GM19023 (cell line): ENCODE measurements around the gene TTC38.
A peak's percentile ranks its signal among the peaks of the same experiment; 100 is the strongest.
"Not testable (repeated sequence)": the region's sequence is repeated elsewhere in the genome, so short reads cannot be mapped to it uniquely, and the experiment has no call there.

Experiments
- ATAC-seq: cut with Tn5 transposase; IDR thresholded peaks from one replicate; pipeline ENCODE4 v1.9.1; 2021; ENCODE audit warnings: mild to moderate bottlenecking, moderate library complexity; ENCODE audit not compliant: unreplicated experiment

The TTC38 gene

DNA sequence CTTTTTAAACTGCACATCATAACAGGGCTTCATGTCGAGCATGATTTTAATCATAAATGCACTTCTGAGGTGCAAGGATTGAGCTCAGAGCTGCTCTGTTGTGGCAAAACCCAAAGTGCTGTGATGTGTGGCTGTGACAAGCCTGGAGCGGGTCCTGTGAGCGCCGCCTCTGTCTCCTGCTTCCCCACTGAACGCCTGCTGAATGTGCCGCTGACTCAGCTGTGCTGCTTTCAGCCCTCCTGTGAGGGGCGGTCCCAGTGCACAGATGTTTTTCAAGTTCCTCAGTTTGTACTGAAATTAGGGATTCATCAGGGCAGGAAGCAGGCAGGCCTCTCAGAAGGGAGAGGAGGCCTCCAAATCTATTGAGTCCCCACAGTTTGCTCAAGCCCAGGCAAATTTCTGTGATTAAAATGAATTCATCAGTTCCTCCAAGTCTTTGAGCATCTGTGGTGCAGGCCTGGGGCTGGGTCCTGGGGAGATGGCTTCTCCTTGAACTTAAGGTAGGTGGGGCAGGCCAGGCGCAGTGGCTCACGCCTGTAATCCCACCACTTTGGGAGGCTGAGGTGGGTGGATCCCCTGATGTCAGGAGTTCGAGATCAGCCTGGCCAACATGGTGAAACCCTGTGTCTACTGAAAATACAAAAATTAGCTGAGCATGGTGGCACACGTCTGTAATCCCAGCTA lies 25.9 kb downstream of the TTC38 start:
- no peak for ATAC-seq

DNA sequence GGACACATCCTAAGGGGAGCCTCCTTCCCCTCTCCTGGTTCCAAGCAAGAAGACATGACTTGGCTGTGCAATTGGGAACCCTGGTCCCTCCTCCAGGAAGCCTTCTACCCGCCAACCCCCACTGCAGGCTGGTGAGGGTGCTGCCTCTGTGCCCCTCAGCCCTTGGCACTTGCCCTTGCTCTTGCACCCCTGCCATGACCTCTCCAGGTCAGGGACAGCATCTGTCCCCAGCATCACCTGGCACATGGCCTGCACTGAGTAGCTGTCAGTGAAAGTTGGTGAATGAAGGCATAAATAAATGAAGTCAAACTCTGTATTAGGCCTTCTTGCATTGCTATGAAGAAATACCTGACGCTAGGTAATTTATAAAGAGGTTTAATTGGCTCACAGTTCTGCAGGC lies 27.0 kb downstream of the TTC38 start:
- no peak for ATAC-seq

DNA sequence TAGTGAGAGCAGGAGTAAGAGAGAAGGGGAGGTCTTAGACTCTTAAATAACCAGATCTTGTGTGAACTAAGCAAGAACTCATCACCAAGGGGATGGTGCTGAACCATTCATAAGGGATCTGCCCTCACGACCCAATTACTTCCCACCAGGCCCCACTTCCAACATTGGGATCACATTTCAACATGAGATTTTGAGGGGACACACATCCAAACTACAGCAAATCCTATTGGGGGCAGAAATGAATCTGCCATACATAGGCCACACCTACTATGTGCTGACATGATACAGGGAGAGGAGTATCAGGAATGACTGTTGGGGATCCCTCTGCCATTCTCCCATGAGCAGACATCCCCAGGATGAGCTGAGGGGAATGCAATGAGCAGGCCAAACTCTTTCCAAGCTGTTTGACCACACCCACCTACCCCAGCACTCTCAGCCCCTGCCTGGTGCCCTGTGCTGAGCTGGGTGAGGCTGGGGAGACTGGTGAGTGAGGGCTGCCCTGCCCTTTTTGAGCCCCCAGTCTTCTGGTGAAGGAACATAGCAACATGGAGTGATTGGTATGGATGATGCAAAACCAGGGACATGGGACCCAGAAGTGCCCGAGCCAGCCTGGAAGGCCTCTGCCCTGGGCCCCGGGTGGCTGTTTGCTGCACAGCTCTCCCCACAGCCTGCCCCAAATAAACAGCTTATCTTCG lies 27.6 kb downstream of the TTC38 start:
- ATAC-seq = no peak

DNA sequence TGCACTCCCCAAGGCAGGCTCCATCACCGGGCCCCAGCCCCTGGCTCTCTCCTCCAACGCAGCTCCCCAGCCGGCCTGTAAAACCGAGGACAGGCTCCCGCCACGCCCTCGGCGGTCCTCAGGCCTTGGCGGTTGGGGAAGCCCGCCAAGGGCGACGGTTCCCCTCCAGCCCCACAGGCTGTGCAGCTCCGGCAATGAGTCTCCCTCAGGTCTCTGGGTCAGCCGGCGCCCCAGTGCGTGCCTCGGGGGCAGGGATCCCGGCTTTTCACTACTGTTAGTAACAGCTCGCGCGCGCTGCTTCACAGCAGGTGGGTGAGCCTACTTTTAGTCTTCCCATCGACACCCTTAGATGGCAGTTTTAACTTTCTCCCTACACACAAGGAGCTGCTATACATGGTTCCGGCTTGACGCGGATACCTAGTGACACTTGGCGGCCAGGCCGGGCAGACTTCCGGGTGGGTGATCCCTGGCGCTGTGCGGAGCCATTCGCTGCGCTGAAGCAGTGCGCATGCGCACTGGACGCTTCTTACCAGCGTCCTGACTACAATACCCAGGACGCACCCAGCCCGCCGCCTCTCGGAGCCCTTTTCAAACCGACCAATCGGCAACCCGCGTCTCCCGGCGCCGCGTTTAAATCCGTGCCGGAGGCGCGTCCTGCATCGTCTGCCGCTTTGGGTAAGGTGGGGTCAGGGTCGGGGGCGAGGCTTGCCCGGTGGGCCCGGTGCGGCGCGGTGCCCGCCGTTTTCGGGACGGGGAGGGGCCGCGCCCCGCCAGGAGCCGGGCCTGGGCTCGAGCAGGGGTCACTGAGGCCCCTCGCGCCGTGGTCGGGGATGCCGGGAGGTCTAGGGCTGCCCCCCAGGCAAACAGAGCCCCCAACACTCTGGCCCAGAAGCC lies 28.7 kb downstream of the TTC38 start, which contains the start of gene GTSE1:
Gene GTSE1 (plus strand): TSS at position 614 of the 894 bp plus-strand sequence. CDS start 531 bp downstream, outside the sequence.
- peak; percentile 97 for ATAC-seq

DNA sequence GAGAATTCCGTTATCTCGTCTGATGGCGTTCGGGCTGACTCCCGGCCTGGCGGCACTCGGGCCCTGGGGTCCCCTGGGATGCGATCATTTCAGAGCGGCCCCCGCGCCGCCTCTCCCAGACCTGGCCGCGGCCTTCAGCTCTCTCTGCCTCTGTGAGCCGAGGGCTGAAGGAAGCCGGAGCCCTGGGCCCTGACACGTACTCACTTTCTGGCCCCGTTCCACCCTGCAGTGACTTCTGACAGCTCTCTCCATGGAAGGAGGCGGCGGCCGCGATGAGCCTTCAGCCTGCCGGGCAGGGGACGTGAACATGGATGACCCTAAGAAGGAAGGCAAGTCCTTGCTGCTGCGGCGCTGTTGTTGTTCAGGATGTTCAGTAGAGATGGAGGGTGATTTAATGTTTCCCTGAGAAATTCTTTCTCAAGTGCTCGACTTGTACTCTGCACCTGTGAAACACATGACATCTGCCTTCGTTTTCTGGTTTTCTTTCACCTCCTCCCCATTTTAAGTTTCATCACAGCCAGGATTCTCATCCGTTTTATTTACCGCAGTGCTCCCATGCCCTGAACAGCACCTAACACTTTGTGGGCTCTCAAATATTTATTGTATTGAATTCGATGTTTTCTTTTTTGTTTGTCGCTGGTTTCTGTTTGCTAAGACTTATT lies 29.5 kb downstream of the TTC38 start:
- peak; percentile 22 for ATAC-seq

DNA sequence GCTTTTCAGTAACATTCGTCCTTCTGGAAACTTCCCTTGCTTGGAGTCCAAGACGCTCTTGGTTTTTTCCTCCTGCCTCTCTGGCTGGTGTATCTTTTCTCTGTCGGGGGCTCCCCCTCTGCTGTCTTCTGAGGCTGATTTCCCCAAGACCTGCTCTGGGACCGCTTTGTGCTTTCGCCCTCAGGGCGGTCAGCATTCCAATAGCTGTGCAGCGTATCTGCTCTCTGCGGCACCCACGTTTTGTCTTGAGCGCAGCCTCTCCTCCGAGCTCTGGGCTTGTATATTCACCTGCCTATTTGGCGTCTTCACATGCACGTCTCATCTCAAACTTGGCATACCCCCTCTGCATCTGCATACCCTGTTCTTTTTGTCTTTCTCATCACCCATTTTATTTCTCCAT lies 31.3 kb downstream of the TTC38 start:
- no peak for ATAC-seq

DNA sequence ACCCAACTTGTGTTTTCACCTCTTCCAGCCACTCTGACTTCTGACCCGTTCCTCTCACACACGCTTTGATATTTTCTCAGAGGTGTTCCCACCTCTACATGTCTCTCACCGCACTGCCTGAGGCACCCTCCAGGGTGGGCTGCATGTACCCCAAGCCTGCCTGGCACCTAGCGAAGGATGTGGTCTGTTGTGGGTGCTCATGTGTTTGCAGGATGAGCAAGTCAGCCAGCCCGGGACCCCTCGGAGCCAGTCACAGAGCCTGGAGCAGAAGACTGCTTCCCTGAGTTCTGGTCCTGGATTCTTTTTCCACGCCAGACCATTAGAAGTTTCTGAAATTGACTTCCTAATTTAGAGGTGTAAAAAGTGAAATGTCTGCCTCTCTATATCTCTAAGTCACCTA lies 32.7 kb downstream of the TTC38 start:
- ATAC-seq = no peak

DNA sequence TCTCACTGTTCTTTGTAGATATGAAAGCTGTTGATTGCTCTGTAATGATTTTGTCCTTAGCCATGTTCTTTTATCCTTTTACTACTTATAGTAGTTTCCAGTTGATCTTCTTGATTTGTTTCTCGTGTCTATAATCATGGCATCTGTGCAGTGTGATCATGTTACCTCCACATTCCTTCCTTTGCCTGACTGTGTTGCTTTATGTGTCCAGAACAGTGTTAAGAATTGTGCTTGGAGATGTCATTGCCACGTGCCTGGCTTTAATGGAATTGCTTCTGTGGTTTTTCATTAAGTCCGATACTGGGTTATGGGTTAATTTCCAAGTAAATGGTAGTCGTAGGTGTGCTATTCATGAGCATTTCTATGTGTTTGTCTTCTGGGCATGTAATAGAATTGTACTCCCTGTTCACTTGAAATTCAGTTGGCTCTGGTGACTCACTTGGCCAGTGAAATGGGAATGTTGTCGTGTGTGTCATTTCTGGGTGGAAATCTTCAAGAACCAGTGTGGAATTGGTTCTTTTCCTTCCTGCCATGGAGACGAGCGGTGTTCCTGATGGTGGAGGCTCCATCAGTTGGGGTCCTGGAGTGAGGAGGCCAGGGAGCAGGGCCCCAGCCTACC lies 35.6 kb downstream of the TTC38 start:
- ATAC-seq = no peak

DNA sequence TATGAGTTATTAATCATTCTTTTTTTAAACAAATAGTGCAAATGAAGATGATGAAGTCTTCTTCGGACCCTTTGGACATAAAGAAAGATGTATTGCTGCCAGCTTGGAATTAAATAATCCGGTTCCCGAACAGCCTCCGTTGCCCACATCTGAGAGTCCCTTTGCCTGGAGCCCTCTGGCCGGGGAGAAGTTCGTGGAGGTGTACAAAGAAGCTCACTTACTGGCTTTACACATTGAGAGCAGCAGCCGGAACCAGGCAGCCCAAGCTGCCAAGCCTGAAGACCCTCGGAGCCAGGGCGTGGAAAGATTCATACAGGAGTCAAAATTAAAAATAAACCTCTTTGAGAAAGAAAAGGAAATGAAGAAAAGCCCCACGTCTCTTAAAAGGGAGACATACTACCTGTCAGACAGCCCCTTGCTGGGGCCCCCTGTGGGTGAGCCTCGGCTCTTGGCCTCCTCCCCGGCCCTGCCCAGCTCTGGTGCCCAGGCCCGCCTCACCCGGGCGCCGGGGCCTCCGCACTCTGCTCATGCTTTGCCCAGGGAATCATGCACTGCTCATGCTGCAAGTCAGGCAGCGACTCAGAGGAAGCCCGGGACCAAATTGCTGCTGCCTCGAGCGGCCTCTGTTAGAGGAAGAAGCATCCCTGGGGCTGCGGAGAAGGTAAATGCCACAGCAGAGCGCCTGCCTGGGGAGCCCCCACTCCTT lies 40.6 kb downstream of the TTC38 start:
- ATAC-seq = no peak

DNA sequence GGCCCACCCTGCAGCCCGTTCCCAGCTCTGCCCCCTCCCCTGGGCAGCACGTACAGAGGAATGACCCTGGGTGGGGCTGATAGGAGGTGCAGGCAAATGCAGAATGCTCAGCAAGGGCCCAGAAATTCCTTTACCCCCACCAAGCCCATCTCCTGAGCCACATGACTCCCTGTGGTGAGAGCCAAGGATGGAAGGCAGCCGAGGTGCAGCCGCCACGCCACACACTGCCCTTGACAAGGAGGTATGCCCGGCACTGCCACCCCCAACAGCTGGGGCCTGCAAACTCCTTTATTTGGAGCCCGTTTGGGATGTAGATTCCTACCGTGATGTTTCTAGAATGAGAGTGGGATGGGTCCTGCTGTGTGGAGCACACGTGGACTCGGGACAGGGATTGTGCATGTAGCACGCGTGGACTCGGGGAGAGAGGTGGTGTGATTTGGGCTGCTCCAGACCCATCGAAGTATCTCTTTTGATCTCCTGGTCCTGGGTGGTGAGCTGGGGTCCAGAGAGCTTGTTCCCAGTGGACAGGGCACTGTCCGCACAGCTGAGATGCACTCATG lies 41.8 kb downstream of the TTC38 start:
- no peak for ATAC-seq

DNA sequence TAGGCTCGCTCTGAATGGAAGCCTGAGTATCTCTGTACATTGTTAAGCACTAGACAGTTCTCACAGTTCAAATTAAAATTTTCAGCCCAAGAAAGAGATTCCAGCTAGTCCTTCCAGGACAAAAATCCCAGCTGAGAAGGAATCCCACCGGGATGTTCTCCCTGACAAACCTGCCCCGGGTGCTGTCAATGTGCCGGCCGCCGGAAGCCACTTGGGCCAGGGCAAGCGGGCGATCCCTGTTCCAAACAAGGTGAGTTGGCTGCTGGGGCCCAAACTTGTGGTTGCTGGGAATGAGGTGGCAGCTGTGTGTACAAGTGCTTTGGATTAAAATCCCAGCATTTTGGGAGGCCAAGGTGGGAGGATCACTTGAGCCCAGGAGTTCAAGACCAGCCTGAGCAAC lies 44.2 kb downstream of the TTC38 start:
- no peak for ATAC-seq

DNA sequence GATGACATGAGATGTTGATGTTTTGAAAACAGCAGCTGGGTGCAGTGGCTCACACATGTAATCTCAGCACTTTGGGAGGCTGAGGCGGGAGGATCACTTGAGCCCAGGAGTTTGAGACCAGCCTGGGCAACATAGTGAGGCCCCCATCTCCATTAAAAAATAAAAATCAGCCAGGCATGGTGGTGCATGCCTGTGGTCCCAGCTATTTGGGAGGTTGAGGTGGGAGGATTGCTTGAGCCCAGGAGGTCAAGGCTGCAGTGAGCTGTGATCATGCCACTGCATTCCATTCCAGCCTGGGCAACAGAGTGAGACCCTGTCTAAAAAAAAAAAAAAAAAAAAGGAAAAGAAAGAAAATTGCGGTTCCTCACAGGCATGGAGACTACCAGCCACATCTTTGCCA lies 45.0 kb downstream of the TTC38 start:
- not testable (repeated sequence) for ATAC-seq

DNA sequence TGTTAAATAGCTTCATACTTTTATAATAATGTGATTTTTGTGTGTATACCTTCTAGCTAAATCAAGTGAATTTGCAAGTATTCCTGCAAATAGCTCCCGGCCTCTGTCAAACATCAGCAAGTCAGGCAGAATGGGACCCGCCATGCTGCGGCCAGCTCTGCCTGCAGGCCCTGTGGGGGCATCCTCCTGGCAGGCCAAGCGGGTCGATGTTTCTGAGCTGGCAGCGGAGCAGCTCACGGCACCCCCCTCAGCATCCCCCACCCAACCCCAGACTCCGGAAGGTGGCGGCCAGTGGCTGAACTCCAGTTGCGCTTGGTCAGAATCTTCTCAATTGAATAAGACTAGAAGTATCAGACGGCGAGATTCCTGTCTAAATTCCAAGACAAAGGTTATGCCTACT lies 48.2 kb downstream of the TTC38 start:
- no peak for ATAC-seq

DNA sequence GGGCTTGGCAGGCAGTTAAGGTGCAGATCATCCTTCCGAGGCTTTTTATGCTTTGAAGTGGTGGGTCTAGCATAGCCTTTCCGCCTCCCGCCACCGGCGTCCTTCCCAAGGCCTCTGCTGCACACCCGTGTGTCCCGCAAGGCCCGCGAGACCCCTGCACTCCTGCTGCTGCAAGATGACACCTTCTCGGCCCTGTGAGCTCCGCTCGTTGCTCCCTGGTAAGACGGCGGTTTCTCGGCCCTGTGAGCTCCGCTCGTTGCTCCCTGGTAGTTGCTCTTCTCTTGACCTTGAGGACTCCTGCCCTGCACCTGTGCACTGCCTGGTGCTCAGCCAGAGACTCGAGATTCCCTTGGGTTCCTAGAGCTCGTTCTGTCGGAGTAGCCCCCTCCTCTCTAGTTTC lies 49.8 kb downstream of the TTC38 start:
- no peak for ATAC-seq

DNA sequence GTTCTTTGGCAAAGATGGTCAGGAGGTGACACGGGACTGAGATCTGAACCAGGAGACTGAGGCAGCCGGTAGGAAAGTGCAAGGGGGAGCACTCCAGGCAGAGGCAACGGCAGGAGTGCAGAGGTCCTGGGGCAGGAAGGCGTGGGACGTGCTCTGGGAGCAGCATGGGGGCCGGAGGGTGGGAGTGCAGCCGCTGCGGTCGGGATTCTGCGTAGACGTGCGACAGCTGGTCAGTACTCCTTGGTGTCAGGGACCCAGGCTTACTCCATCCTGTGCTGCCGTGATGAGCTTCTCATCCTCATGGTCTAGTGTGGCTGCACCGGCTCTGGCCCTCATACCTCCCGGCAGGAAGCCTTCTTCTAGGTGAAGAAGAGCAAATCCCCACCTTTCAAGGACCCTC lies 50.8 kb downstream of the TTC38 start:
- no peak for ATAC-seq

DNA sequence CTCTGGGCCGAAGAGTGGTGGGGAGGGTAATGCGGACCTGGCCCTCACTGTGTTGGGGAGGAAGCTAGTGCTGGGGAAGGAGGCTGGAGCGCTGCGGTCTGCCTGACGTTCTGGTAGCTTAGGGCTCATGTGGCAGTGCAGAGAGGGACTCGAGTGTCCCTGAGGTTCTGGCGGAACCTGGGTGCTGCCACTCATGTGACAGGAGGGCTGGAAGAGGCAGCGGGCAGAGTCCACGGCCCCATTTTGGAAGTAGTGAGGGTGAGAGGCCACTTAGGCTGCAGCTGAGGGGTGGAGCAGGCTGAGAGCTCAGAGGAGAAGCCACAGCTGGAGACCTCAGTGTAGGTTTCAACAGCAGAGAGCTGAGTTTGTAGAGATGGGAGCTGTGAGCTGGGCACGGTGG lies 51.5 kb downstream of the TTC38 start:
- ATAC-seq = no peak

DNA sequence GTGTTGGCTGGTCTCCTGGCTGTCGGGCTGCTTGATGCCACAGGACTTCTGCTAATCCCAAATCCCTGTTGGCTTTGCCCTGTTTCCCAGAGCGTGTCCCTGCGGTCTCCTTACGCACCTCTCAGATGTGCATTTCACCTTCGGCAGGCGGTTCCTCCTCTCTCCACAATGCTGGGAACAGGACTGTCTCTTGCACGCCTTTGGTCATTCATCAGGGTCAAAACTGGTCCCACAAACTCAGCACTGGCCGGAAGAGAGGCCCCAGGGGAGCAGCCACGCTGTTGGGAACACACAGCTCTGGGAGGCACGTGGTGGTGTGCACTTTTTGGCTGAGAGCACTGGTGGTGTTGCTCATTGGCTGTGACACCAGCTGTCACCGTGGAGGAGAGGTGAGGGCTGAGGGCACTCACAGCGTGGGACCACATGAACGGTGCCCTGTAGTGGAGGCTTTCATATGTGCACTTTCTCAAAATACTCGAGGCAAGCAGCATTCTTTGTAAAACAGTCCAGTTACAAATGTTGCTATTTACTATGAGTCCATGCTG lies 52.4 kb downstream of the TTC38 start:
- no peak for ATAC-seq

DNA sequence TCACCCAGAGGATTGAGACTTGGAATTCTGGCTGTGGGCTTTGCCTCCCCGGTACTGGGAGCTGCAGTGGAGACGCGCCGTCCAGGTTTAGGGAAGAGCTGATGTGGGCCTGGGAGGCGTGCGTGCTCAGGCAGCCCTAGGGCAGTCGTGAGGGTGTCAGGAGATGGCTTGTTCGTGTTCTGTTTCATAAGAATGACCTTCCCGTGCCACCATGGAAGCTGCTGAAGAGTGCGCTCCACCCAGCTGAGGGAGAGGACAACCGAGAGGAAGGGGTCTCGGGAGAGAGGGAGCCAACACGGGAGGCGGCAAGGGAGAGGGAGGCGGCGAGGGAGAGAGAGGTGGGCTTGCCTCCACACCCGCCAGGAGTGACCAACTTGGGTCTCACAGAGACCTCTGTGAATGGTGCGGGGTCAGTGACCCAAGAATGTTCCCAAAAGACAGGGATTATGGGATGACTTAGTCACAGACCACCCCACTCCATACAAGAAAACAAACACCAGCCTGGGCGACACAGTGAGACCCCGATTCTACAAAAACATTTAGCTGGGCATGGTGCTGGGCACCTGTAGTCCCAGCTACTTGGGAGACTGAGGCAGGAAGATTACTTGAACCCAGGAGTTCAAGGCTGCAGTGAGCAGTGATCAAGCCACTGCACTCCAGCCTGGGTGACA lies 53.0 kb downstream of the TTC38 start:
- ATAC-seq = no peak

DNA sequence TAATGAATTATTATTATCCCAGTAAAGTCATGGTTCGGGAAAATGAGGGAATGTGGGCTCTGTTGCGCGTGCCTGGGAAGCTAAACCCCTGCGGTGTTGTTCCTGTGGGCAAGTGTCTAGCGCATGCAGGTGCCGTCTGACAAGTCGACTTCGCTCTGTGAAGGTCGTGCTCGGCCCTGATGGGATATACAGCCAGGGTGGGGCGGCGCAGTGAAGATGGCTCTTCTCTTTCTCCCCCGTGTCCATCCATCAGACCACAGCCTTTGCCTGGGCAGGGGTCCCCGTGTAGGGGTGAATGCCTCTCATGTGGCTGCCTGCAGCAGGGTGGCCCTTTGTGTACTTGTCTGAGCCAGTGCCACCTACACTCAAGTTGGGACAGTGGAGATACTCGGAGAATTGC lies 54.9 kb downstream of the TTC38 start:
- ATAC-seq = no peak
